Liver (tissue), 9 donors: ENCODE data around the gene TTC28. TPM values are rescaled to one million over a fixed set of nuclear protein-coding genes. Genes with fewer than 3 reads are reported as not detected.

ENCODE experiments used
- DNase-seq: peaks from one replicate; pipeline ENCODE4 v3.0.0-alpha.2; 2017; ENCODE audit warnings: low spot score
- H3K27ac ChIP-seq, 2 donors: one replicate each; pipeline ENCODE4 v1.7.0; 2013; ENCODE audit warnings: inconsistent platforms in 2 of 2, low read length in 2 of 2, control low read depth in 1 of 2, low read depth in 1 of 2, mild to moderate bottlenecking in 1 of 2
- H3K27me3 ChIP-seq, 4 donors: one replicate each; pipeline versions ENCODE4 v1.6.1 to v1.7.0; 2013; ENCODE audit warnings: low read length in 3 of 4, inconsistent platforms in 1 of 4, mild to moderate bottlenecking in 1 of 4, moderate library complexity in 1 of 4; ENCODE audit not compliant: control insufficient read depth in 4 of 4, insufficient read depth in 4 of 4
- H3K36me3 ChIP-seq, 4 donors: one replicate each; pipeline versions ENCODE4 v1.6.1 to v1.7.0; 2013; ENCODE audit warnings: low read length in 3 of 4, mild to moderate bottlenecking in 3 of 4, low read depth in 1 of 4, moderate library complexity in 1 of 4; ENCODE audit not compliant: control insufficient read depth in 4 of 4, insufficient read depth in 3 of 4
- H3K4me1 ChIP-seq, 4 donors: one replicate each; pipeline versions ENCODE4 v1.6.1 to v1.7.0; 2013; ENCODE audit warnings: low read length in 3 of 4, mild to moderate bottlenecking in 3 of 4, moderate library complexity in 1 of 4; ENCODE audit not compliant: control insufficient read depth in 4 of 4, insufficient read depth in 4 of 4
- H3K4me3 ChIP-seq, 3 donors: one replicate each; pipeline versions ENCODE4 v1.6.1 to v1.7.0; 2013; ENCODE audit warnings: low read length in 3 of 3, control low read depth in 1 of 3, low read depth in 1 of 3, mild to moderate bottlenecking in 1 of 3
- H3K9ac ChIP-seq, 2 donors: one replicate each; pipeline ENCODE4 v1.7.0; 2013; ENCODE audit warnings: low read length in 2 of 2, mild to moderate bottlenecking in 2 of 2, moderate library complexity in 2 of 2, control low read depth in 1 of 2, low read depth in 1 of 2
- H3K9me3 ChIP-seq, 4 donors: one replicate each; pipeline versions ENCODE4 v1.6.1 to v1.7.0; 2013; ENCODE audit warnings: low read length in 3 of 4; ENCODE audit not compliant: control insufficient read depth in 4 of 4
- ATF3 ChIP-seq: IDR thresholded peaks from 2 replicates; pipeline ENCODE4 v1.6.1; 2016; ENCODE audit warnings: antibody characterized with exemption
- CTCF ChIP-seq: fragments of 150-350 bp; IDR thresholded peaks from 2 replicates; pipeline ENCODE4 v1.5.1; 2017; ENCODE audit warnings: improper control_type of control experiment, low read depth, low read length; ENCODE audit not compliant: missing input control
- EGR1 ChIP-seq, 2 donors: IDR thresholded peaks; 2 replicates each; pipeline ENCODE4 v1.6.1; 2016 to 2018; ENCODE audit warnings: antibody characterized with exemption in 2 of 2, low read depth in 2 of 2
- FOXA1 ChIP-seq: IDR thresholded peaks from 2 replicates; pipeline ENCODE4 v1.6.1; 2016; ENCODE audit warnings: antibody characterized with exemption
- FOXA2 ChIP-seq: IDR thresholded peaks from 2 replicates; pipeline ENCODE4 v1.6.1; 2016; ENCODE audit warnings: antibody characterized with exemption
- GABPA ChIP-seq, 2 donors: IDR thresholded peaks in 1 of 2; conservative IDR thresholded peaks in 1 of 2; 2 replicates each; pipeline ENCODE4 v1.6.1; 2016; ENCODE audit warnings: antibody characterized with exemption in 2 of 2, mild to moderate bottlenecking in 1 of 2, moderate library complexity in 1 of 2
- HNF4A ChIP-seq, 2 donors: conservative IDR thresholded peaks; 2 replicates each; pipeline ENCODE4 v1.6.1; 2016; ENCODE audit warnings: antibody characterized with exemption in 2 of 2, mild to moderate bottlenecking in 2 of 2
- HNF4G ChIP-seq: IDR thresholded peaks from 2 replicates; pipeline ENCODE4 v1.6.1; 2016; ENCODE audit warnings: antibody characterized with exemption
- JUND ChIP-seq, 2 donors: IDR thresholded peaks; 2 replicates each; pipeline ENCODE4 v1.6.1; 2016; ENCODE audit warnings: antibody characterized with exemption in 2 of 2
- MAX ChIP-seq: IDR thresholded peaks from 2 replicates; pipeline ENCODE4 v1.6.1; 2016; ENCODE audit warnings: antibody characterized with exemption
- NR2F2 ChIP-seq: IDR thresholded peaks from 2 replicates; pipeline ENCODE4 v1.6.1; 2016; ENCODE audit warnings: antibody characterized with exemption
- RAD21 ChIP-seq, 2 donors: IDR thresholded peaks; 2 replicates each; pipeline ENCODE4 v1.6.1; 2016; ENCODE audit warnings: antibody characterized with exemption in 2 of 2, mild to moderate bottlenecking in 2 of 2
- REST ChIP-seq: IDR thresholded peaks from 2 replicates; pipeline ENCODE4 v1.6.1; 2016; ENCODE audit warnings: antibody characterized with exemption, mild to moderate bottlenecking
- RXRA ChIP-seq, 2 donors: IDR thresholded peaks; 2 replicates each; pipeline ENCODE4 v1.6.1; 2017 to 2018; ENCODE audit warnings: antibody characterized with exemption in 2 of 2, mild to moderate bottlenecking in 1 of 2
- SP1 ChIP-seq: IDR thresholded peaks from 2 replicates; pipeline ENCODE4 v1.6.1; 2018; ENCODE audit warnings: antibody characterized with exemption, mild to moderate bottlenecking
- TAF1 ChIP-seq: conservative IDR thresholded peaks from 2 replicates; pipeline ENCODE4 v1.6.1; 2016; ENCODE audit warnings: antibody characterized with exemption, mild to moderate bottlenecking
- YY1 ChIP-seq: IDR thresholded peaks from 2 replicates; pipeline ENCODE4 v1.6.1; 2016; ENCODE audit warnings: antibody characterized with exemption, mild to moderate bottlenecking
- ZBTB33 ChIP-seq: IDR thresholded peaks from 2 replicates; pipeline ENCODE4 v1.6.1; 2016; ENCODE audit warnings: antibody characterized with exemption
- WGBS: extraction: QIAGEN DNeasy Blood & Tissue Kit; methylation state at CpG from one replicate; pipeline ENCODE4 v1.1.7; 2013; 5-methylcytosine and 5-hydroxymethylcytosine counted together
- polyA plus RNA-seq, 2 donors: library from polyadenylated mRNA; stranded (reverse) in 1 of 2; unstranded in 1 of 2; fragments of 200-250 nt in 1 of 2; fragments of >200 nt in 1 of 2; fragmentation: Nextera tagmentation in 1 of 2; extraction: Ambion mirVana in 1 of 2; gene quantifications; one replicate each; pipeline versions ENCODE4 v1.2.1 to v1.2.3, GENCODE V29; 2013 to 2015
- total RNA-seq, 2 donors: library from RNA; depleted of rRNA; stranded (reverse); fragments of >200 nt; gene quantifications; one replicate each; pipeline ENCODE4 v1.2.3, GENCODE V29; 2014
- donor health status: healthy.
- donor health status: healthy.
- donor health status: healthy.
- donor health status: healthy.
- donor health status: healthy.

TTC28 gene
- total and polyA plus RNA-seq, 4 donors = 4.2 to 19.4 (median 5.9) TPM

GRCh38 chr22:28008056-28008455 lies 671.6 kb downstream of the TTC28 start:
- Histone ChIP-seq H3K4me3 (no peak overlapping the region), H3K9ac (no peak overlapping the region), H3K4me1 (peaks cover 0 to 3% (median under 1%) of the 10 kb centered on the region in 4 donors), H3K9me3 (no peaks in the 10 kb centered on the region), H3K36me3 (no peaks in the 10 kb centered on the region), H3K27me3 (no peaks in the 10 kb centered on the region), H3K27ac (no peak overlapping the region)
- DNase-seq = no peak
- 94% methylated on average over 4 of the region's 4 CpGs for WGBS
- TF ChIP-seq JUND (IDR thresholded peaks at IDR 0.05) (no peak), EGR1 (IDR thresholded peaks at IDR 0.05; ENCODE audit: low read depth in 2 of 2) (no peak), FOXA1 (no peak), GABPA (IDR thresholded peaks at IDR 0.05 in 1 of 2, conservative IDR thresholded peaks at IDR 0.05 in 1 of 2) (no peak), ATF3 (no peak), CTCF (no peak), TAF1 (no peak), HNF4G (no peak), MAX (no peak), FOXA2 (no peak), ZBTB33 (no peak), RAD21 (IDR thresholded peaks at IDR 0.05) (no peak), RXRA (IDR thresholded peaks at IDR 0.05) (no peak), SP1 (no peak), REST (no peak), YY1 (no peak), NR2F2 (no peak), HNF4A (conservative IDR thresholded peaks at IDR 0.05) (no peak)
